ENCODE data around the gene CEBPE. TPM values are rescaled to one million over a fixed set of nuclear protein-coding genes. Genes with fewer than 3 reads are reported as not detected.
A peak's percentile ranks its signal among the peaks of the same experiment; 100 is the strongest.

Gene CEBPE
- total RNA-seq, 2 donors from 2014 or later = 0.25 TPM; not detected in 1

GRCh38 chr14:23101213-23101970 lies 17.7 kb downstream of the CEBPE start:
- Mint-ChIP-seq H3K36me3 (ENCODE audit: low read depth) (peaks cover 2% of the 10 kb centered on the region), H3K4me3 (no peak overlapping the region), H3K27ac (peak overlapping the region; percentile 62), H3K4me1 (peaks cover 16% of the 10 kb centered on the region), H3K27me3 (no peaks in the 10 kb centered on the region)
- DNase-seq (no peak), ATAC-seq (no peak)
- H3K9me3 ChIP-seq (ENCODE audit: control insufficient read depth, low read length, poor library complexity, severe bottlenecking) = no peaks in the 10 kb centered on the region

- peaks cover 16% of the 10 kb centered on the region for H3K4me1 Mint-ChIP-seq
- H3K27me3 Mint-ChIP-seq = no peaks in the 10 kb centered on the region
- H3K4me3 Mint-ChIP-seq = no peak overlapping the region
- ATAC-seq (no peak), DNase-seq (no peak)
- H3K27ac Mint-ChIP-seq = no peak overlapping the region
- no peaks in the 10 kb centered on the region for H3K36me3 Mint-ChIP-seq (ENCODE audit: low read depth)
- no peaks in the 10 kb centered on the region for H3K9me3 ChIP-seq (ENCODE audit: control insufficient read depth, low read length, poor library complexity, severe bottlenecking)
Measured at GRCh38 chr14:23099212-23099861, 19.7 kb downstream of the CEBPE start.

GRCh38 chr14:23097786-23098185 lies 21.3 kb downstream of the CEBPE start:
- H3K27me3 Mint-ChIP-seq = no peaks in the 10 kb centered on the region
- H3K4me1 Mint-ChIP-seq = peaks cover 24% of the 10 kb centered on the region
- no peak overlapping the region for H3K27ac Mint-ChIP-seq
- no peaks in the 10 kb centered on the region for H3K36me3 Mint-ChIP-seq (ENCODE audit: low read depth)
- no peaks in the 10 kb centered on the region for H3K9me3 ChIP-seq (ENCODE audit: control insufficient read depth, low read length, poor library complexity, severe bottlenecking)
- H3K4me3 Mint-ChIP-seq = no peak overlapping the region
- DNase-seq (no peak), ATAC-seq (no peak)

- no peak within 1 kb of the TSS for H3K4me3 Mint-ChIP-seq
- H3K27ac Mint-ChIP-seq = no peak within 1 kb of the TSS
- H3K36me3 Mint-ChIP-seq (ENCODE audit: low read depth) = no peaks in the 10 kb centered on the region
- DNase-seq (peak in 2 of 3 donors; percentile 95 to 97), ATAC-seq (peak; percentile 90)
- H3K9me3 ChIP-seq (ENCODE audit: control insufficient read depth, low read length, poor library complexity, severe bottlenecking) = no peaks in the 10 kb centered on the region
- H3K4me1 Mint-ChIP-seq = peaks cover 29% of the 10 kb centered on the region
- H3K27me3 Mint-ChIP-seq = no peaks in the 10 kb centered on the region
Measured at GRCh38 chr14:23095196-23096108, 23.6 kb downstream of the CEBPE start, which contains the start of gene C14orf119. Gene C14orf119 (plus strand): TSS chr14:23095505. CDS start chr14:23097659, 2,154 bp downstream.

- no peak within 1 kb of the TSS for H3K4me3 Mint-ChIP-seq
- H3K27ac Mint-ChIP-seq = no peak within 1 kb of the TSS
- H3K36me3 Mint-ChIP-seq (ENCODE audit: low read depth) = no peaks in the 10 kb centered on the region
- DNase-seq (peak in 1 of 3 donors; percentile 99), ATAC-seq (peak; percentile 43)
- H3K9me3 ChIP-seq (ENCODE audit: control insufficient read depth, low read length, poor library complexity, severe bottlenecking) = no peaks in the 10 kb centered on the region
- H3K27me3 Mint-ChIP-seq = no peaks in the 10 kb centered on the region
- H3K4me1 Mint-ChIP-seq = peaks cover 26% of the 10 kb centered on the region
Measured at GRCh38 chr14:23094666-23095195, 24.3 kb downstream of the CEBPE start, which contains the start of gene ACIN1. Gene ACIN1 (minus strand): TSS chr14:23095136. CDS start chr14:23095112, 24 bp downstream.

GRCh38 chr14:23093991-23094665 lies 24.9 kb downstream of the CEBPE start:
- ATAC-seq (no peak), DNase-seq (no peak)
- Mint-ChIP-seq H3K36me3 (ENCODE audit: low read depth) (peaks cover 3% of the 10 kb centered on the region), H3K4me1 (peaks cover 27% of the 10 kb centered on the region), H3K4me3 (no peak overlapping the region), H3K27ac (no peak overlapping the region), H3K27me3 (no peaks in the 10 kb centered on the region)
- H3K9me3 ChIP-seq (ENCODE audit: control insufficient read depth, low read length, poor library complexity, severe bottlenecking) = no peaks in the 10 kb centered on the region

GRCh38 chr14:23093526-23093925 lies 25.5 kb downstream of the CEBPE start:
- no peak overlapping the region for H3K27ac Mint-ChIP-seq
- H3K4me1 Mint-ChIP-seq = peaks cover 27% of the 10 kb centered on the region

GRCh38 chr14:23093104-23093503 lies 26.0 kb downstream of the CEBPE start:
- ATAC-seq (no peak), DNase-seq (no peak)
- H3K9me3 ChIP-seq (ENCODE audit: control insufficient read depth, low read length, poor library complexity, severe bottlenecking) = no peaks in the 10 kb centered on the region
- H3K4me1 Mint-ChIP-seq = peaks cover 27% of the 10 kb centered on the region
- H3K27ac Mint-ChIP-seq = no peak overlapping the region
- H3K27me3 Mint-ChIP-seq = no peaks in the 10 kb centered on the region
- H3K4me3 Mint-ChIP-seq = no peak overlapping the region
- peaks cover 3% of the 10 kb centered on the region for H3K36me3 Mint-ChIP-seq (ENCODE audit: low read depth)

More at GRCh38 chr14:23093526-23093925, 25.5 kb downstream of the CEBPE start:
- DNase-seq (no peak), ATAC-seq (no peak)
- H3K9me3 ChIP-seq (ENCODE audit: control insufficient read depth, low read length, poor library complexity, severe bottlenecking) = no peaks in the 10 kb centered on the region
- Mint-ChIP-seq H3K4me3 (no peak overlapping the region), H3K36me3 (ENCODE audit: low read depth) (peaks cover 3% of the 10 kb centered on the region), H3K27me3 (no peaks in the 10 kb centered on the region)

- DNase-seq (no peak), ATAC-seq (no peak)
- Mint-ChIP-seq H3K36me3 (ENCODE audit: low read depth) (peaks cover 6% of the 10 kb centered on the region), H3K4me1 (peaks cover 28% of the 10 kb centered on the region), H3K27ac (peak overlapping the region; percentile 6), H3K27me3 (no peaks in the 10 kb centered on the region), H3K4me3 (no peak overlapping the region)
- no peaks in the 10 kb centered on the region for H3K9me3 ChIP-seq (ENCODE audit: control insufficient read depth, low read length, poor library complexity, severe bottlenecking)
Measured at GRCh38 chr14:23091294-23092225, 27.5 kb downstream of the CEBPE start.

- Mint-ChIP-seq H3K27ac (no peak overlapping the region), H3K36me3 (ENCODE audit: low read depth) (peaks cover 6% of the 10 kb centered on the region), H3K4me3 (no peak overlapping the region), H3K4me1 (peaks cover 32% of the 10 kb centered on the region), H3K27me3 (no peaks in the 10 kb centered on the region)
- DNase-seq = no peak
- no peak for ATAC-seq
- no peaks in the 10 kb centered on the region for H3K9me3 ChIP-seq (ENCODE audit: control insufficient read depth, low read length, poor library complexity, severe bottlenecking)
Measured at GRCh38 chr14:23090254-23090636, 28.8 kb downstream of the CEBPE start.

- H3K27ac Mint-ChIP-seq = peak overlapping the region; percentile 11
Measured at GRCh38 chr14:23089498-23090253, 29.4 kb downstream of the CEBPE start.

More at GRCh38 chr14:23089498-23090253, 29.4 kb downstream of the CEBPE start:
- Mint-ChIP-seq H3K27me3 (no peaks in the 10 kb centered on the region), H3K36me3 (ENCODE audit: low read depth) (peaks cover 8% of the 10 kb centered on the region), H3K4me1 (peaks cover 32% of the 10 kb centered on the region), H3K4me3 (no peak overlapping the region)
- H3K9me3 ChIP-seq (ENCODE audit: control insufficient read depth, low read length, poor library complexity, severe bottlenecking) = no peaks in the 10 kb centered on the region
- ATAC-seq (no peak), DNase-seq (no peak)
